BE2C (cell line): Measurements from ENCODE around the gene ZAR1L.

Experiments
- DNase-seq: peaks from one replicate; pipeline ENCODE4 v3.0.0-alpha.2; 2020
- H3K27me3 ChIP-seq: fragments of 250-450 bp; sonication (Bioruptor Pico); 2 replicates; pipeline ENCODE4 v1.5.1; 2020; ENCODE audit warnings: mild to moderate bottlenecking
- H3K36me3 ChIP-seq: fragments of 250-450 bp; sonication (Bioruptor Pico); 2 replicates; pipeline ENCODE4 v1.5.1; 2020; ENCODE audit warnings: mild to moderate bottlenecking
- H3K4me1 ChIP-seq: fragments of 250-450 bp; sonication (Bioruptor Pico); 2 replicates; pipeline ENCODE4 v1.5.1; 2020
- H3K4me3 ChIP-seq: 2 replicates; pipeline ENCODE4 v1.5.1; 2011; ENCODE audit warnings: low read depth, low read length
- H3K9me3 ChIP-seq: fragments of 250-450 bp; sonication (Bioruptor Pico); 2 replicates; pipeline ENCODE4 v1.5.1; 2020
- CTCF ChIP-seq: IDR thresholded peaks from 2 replicates; pipeline ENCODE4 v1.5.1; 2012; ENCODE audit warnings: mild to moderate bottlenecking, low read depth, low read length

ZAR1L gene

GRCh38 chr13:32264407-32264806, 50.8 kb downstream of the ZAR1L start:
- Histone ChIP-seq H3K4me3 (no peak overlapping the region), H3K4me1 (no peaks in the 10 kb centered on the region; the same call in 1 of the 2 replicates), H3K27me3 (no peaks in the 10 kb centered on the region), H3K36me3 (peaks cover 20% of the 10 kb centered on the region), H3K9me3 (no peaks in the 10 kb centered on the region)
- no peak for TF ChIP-seq CTCF
- no peak for DNase-seq

GRCh38 chr13:32262619-32263018, 52.5 kb downstream of the ZAR1L start:
- DNase-seq = no peak
- Histone ChIP-seq H3K4me3 (no peak overlapping the region), H3K27me3 (no peaks in the 10 kb centered on the region), H3K9me3 (no peaks in the 10 kb centered on the region), H3K36me3 (peaks cover 17% of the 10 kb centered on the region), H3K4me1 (no peaks in the 10 kb centered on the region; the same call in 1 of the 2 replicates)
- no peak for TF ChIP-seq CTCF

- TF ChIP-seq CTCF = no peak
- H3K27me3 ChIP-seq = no peaks in the 10 kb centered on the region
- no peaks in the 10 kb centered on the region for H3K9me3 ChIP-seq
- DNase-seq = no peak
- H3K4me3 ChIP-seq = no peak overlapping the region
- no peaks in the 10 kb centered on the region; the same call in 1 of the 2 replicates for H3K4me1 ChIP-seq
- peaks cover 16% of the 10 kb centered on the region for H3K36me3 ChIP-seq
Observed at GRCh38 chr13:32262165-32262564, 53.0 kb downstream of the ZAR1L start.

- Histone ChIP-seq H3K36me3 (peaks cover 16% of the 10 kb centered on the region), H3K4me1 (no peaks in the 10 kb centered on the region; the same call in 1 of the 2 replicates), H3K9me3 (no peaks in the 10 kb centered on the region), H3K4me3 (no peak overlapping the region), H3K27me3 (no peaks in the 10 kb centered on the region)
- peak; percentile 61 for DNase-seq
- no peak for TF ChIP-seq CTCF
Observed at GRCh38 chr13:32261567-32261966, 53.6 kb downstream of the ZAR1L start.

- TF ChIP-seq CTCF = peak; percentile 35
- no peaks in the 10 kb centered on the region; the same call in 1 of the 2 replicates for H3K4me1 ChIP-seq
- H3K4me3 ChIP-seq = no peak overlapping the region
- DNase-seq = no peak
- H3K9me3 ChIP-seq = no peaks in the 10 kb centered on the region
- H3K36me3 ChIP-seq = peaks cover 7% of the 10 kb centered on the region; the same call in 1 of the 2 replicates
- H3K27me3 ChIP-seq = no peaks in the 10 kb centered on the region
Observed at GRCh38 chr13:32259116-32259515, 56.0 kb downstream of the ZAR1L start.

GRCh38 chr13:32257649-32258048, 57.5 kb downstream of the ZAR1L start:
- TF ChIP-seq CTCF = no peak
- H3K9me3 ChIP-seq = no peaks in the 10 kb centered on the region
- DNase-seq = no peak
- H3K4me1 ChIP-seq = no peaks in the 10 kb centered on the region; the same call in 1 of the 2 replicates
- no peaks in the 10 kb centered on the region for H3K27me3 ChIP-seq
- H3K4me3 ChIP-seq = no peak overlapping the region
- peaks cover 9% of the 10 kb centered on the region; the same call in 1 of the 2 replicates for H3K36me3 ChIP-seq
